ENCODE results near the gene CHRNA10.

The CHRNA10 gene

DNA sequence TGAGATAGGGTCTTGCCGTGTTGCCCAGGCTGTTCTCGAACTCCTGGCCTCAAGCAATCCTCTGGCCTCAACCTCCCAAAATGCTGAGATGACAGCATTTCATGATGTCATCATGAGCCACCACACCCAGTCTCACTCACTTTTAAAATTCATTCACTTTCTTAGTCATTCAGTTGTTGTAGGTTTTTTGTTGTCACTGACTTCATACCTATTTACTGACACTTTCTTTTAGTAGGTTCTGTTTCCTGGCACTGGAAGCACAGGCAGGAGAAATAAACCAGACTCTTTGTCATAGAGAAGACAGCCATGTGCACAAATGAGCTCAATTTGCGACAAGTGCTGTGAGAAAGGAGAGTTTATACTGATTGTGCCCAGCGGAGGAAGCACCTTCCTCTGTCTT, 39.9 kb downstream of the CHRNA10 start:
- in situ Hi-C loops (cut with HindIII; ENCODE audit: low pct_ligation_motif_present, low sequenced_read_pairs), result no loop called here
- no peak for DNase-seq
- Histone ChIP-seq H3K4me3 (ENCODE audit: low read depth, low read length) (no peak overlapping the region), H3K36me3 (replicated peaks) (no peaks in the 10 kb centered on the region), H3K27ac (no peak overlapping the region), H3K27me3 (replicated peaks) (no peaks in the 10 kb centered on the region)
- TF ChIP-seq, protein P1, sequence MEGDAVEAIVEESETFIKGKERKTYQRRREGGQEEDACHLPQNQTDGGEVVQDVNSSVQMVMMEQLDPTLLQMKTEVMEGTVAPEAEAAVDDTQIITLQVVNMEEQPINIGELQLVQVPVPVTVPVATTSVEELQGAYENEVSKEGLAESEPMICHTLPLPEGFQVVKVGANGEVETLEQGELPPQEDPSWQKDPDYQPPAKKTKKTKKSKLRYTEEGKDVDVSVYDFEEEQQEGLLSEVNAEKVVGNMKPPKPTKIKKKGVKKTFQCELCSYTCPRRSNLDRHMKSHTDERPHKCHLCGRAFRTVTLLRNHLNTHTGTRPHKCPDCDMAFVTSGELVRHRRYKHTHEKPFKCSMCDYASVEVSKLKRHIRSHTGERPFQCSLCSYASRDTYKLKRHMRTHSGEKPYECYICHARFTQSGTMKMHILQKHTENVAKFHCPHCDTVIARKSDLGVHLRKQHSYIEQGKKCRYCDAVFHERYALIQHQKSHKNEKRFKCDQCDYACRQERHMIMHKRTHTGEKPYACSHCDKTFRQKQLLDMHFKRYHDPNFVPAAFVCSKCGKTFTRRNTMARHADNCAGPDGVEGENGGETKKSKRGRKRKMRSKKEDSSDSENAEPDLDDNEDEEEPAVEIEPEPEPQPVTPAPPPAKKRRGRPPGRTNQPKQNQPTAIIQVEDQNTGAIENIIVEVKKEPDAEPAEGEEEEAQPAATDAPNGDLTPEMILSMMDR (IDR thresholded peaks at IDR 0.05; ENCODE audit: low read depth, low read length, missing control alignments), result no peak

DNA sequence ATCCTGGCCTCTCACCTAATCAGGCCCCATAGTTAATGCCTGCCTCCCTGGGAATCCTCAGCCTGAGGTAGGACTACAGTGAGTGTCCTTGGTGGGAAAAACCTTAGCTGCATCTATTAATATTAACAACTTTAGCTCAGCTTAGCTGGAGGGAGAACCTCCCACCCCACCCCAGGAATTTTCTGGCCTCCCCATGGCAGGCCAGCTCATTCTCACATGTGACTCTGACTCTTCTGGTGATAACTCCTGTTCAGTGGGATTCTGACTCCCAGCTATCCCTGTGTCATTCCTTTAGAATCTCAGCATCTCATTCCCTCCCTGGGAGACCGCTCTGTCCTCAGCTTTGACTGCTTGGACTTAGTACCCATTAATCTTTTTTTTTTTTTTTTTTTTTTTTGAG, 43.9 kb downstream of the CHRNA10 start:
- TF ChIP-seq, protein P1 (IDR thresholded peaks at IDR 0.05; ENCODE audit: low read depth, low read length, missing control alignments), result no peak
- DNase-seq, result peak; percentile 68
- H3K27ac ChIP-seq, result no peak overlapping the region
- H3K36me3 ChIP-seq (replicated peaks), result no peaks in the 10 kb centered on the region
- no peaks in the 10 kb centered on the region for H3K27me3 ChIP-seq (replicated peaks)
- no peak overlapping the region for H3K4me3 ChIP-seq (ENCODE audit: low read depth, low read length)
- in situ Hi-C loops (cut with HindIII; ENCODE audit: low pct_ligation_motif_present, low sequenced_read_pairs), result no loop called here

DNA sequence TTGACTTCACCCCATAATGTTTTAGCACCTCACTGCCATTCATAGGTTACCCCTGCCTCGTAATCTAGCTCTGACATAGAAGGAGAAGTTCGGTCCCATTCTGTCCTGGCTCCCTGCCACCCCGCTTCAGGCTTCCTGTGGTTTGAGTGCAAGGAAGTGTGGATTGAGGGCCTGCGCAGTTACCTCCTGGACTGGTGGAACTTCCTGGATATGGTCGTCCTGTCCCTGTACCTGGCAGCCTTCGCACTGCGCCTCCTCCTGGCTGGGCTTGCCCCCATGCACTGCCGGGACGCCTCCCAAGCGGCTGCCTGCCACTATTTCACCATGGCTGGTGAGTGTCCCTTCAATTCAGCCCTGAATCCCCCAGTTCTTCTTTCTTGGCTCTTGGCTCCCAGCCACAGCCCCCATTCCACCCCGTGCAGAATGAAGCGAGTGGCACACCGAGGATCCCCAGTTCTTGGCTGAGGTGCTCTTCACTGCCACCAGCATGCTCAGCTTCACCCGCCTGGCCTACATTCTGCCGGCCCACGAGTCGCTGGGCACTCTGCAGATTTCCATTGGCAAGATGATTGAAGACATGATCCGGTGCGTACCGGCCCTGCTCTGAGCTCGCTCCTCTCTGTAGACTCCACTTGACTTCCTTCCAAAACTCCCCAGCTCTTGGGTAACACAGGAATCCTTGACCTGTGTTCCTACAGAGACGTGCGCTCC, 44.8 kb downstream of the CHRNA10 start:
- in situ Hi-C loops (cut with HindIII; ENCODE audit: low pct_ligation_motif_present, low sequenced_read_pairs), result no loop called here
- Histone ChIP-seq H3K27ac (no peak overlapping the region), H3K27me3 (replicated peaks) (no peaks in the 10 kb centered on the region), H3K36me3 (replicated peaks) (no peaks in the 10 kb centered on the region), H3K4me3 (ENCODE audit: low read depth, low read length) (no peak overlapping the region)
- TF ChIP-seq, protein P1 (IDR thresholded peaks at IDR 0.05; ENCODE audit: low read depth, low read length, missing control alignments), result no peak
- no peak for DNase-seq

DNA sequence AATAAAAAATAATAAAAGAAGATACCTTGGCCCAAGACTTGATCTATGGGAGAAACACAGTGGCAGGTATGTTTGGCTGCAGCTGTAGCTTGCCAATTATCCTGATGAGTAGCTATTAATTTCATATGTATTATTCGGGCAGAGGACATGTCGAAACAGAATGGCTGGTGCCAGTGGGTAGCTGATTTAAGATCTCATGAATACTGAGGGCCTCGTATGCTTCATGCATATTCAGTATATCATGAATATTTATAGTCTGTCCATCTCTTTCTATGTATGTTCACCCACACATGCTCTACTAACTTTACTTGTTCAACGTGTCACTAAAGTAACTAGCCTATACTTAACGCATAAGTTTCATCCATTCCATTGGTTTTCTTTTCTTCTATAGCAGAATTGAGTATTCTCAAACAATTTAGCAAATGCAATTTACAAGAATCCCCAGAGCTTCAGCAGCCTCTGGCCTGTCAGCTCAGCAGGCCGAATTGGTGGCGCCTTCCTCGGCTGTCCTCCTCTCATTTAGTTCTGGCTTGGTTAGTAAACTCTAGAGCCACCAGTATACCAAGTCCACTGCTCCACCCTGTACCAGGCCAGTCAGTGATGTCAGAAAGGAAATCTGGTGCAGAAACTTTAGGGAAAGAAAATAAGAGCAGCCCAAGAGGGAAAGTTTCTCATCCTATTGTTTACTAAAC, 47.3 kb downstream of the CHRNA10 start:
- no peak for DNase-seq
- Histone ChIP-seq H3K4me3 (ENCODE audit: low read depth, low read length) (no peak overlapping the region), H3K27ac (no peak overlapping the region), H3K36me3 (replicated peaks) (no peaks in the 10 kb centered on the region), H3K27me3 (replicated peaks) (no peaks in the 10 kb centered on the region)
- TF ChIP-seq, protein P1 (IDR thresholded peaks at IDR 0.05; ENCODE audit: low read depth, low read length, missing control alignments), result no peak
- in situ Hi-C loops (cut with HindIII; ENCODE audit: low pct_ligation_motif_present, low sequenced_read_pairs), result no loop called here

DNA sequence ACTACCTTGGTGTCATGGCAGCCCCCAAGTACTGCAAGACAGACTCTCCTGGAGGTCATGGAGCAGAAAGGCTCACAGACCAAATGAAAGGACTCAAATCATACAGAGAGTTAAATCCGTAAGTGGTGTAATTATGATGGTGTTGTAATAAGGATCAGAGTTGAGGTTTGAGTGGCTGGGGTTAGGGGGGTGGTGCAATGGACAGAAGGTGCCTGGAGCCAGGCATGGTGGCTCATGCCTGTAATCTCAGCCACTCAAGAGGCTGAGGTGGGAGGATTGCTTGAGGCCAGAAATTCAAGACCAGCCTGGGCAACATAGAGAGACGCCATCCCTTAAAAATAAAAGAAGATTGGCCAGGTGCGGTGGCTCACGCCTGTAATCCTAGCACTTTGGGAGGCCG, 48.1 kb downstream of the CHRNA10 start:
- TF ChIP-seq, protein P1 (IDR thresholded peaks at IDR 0.05; ENCODE audit: low read depth, low read length, missing control alignments), result no peak
- Histone ChIP-seq H3K4me3 (ENCODE audit: low read depth, low read length) (no peak overlapping the region), H3K27ac (no peak overlapping the region), H3K36me3 (replicated peaks) (no peaks in the 10 kb centered on the region), H3K27me3 (replicated peaks) (no peaks in the 10 kb centered on the region)
- in situ Hi-C loops (cut with HindIII; ENCODE audit: low pct_ligation_motif_present, low sequenced_read_pairs), result no loop called here
- no peak for DNase-seq

Measured in brain microvascular endothelial cell (primary cell).